Activated CD4-positive, alpha-beta T cell treated with anti-CD3 and anti-CD28 coated beads, Interleukin-2, amount 50 U/mL, for 1 hour (primary cell): ENCODE data around the gene TRUB2.
A peak's percentile ranks its signal among the peaks of the same experiment; 100 is the strongest.
"Not testable (repeated sequence)": the region's sequence is repeated elsewhere in the genome, so short reads cannot be mapped to it uniquely, and the experiment has no call there.

Source experiments
- DNase-seq: peaks from one replicate; pipeline ENCODE4 v3.0.0-alpha.2; 2020

TRUB2 gene

DNA sequence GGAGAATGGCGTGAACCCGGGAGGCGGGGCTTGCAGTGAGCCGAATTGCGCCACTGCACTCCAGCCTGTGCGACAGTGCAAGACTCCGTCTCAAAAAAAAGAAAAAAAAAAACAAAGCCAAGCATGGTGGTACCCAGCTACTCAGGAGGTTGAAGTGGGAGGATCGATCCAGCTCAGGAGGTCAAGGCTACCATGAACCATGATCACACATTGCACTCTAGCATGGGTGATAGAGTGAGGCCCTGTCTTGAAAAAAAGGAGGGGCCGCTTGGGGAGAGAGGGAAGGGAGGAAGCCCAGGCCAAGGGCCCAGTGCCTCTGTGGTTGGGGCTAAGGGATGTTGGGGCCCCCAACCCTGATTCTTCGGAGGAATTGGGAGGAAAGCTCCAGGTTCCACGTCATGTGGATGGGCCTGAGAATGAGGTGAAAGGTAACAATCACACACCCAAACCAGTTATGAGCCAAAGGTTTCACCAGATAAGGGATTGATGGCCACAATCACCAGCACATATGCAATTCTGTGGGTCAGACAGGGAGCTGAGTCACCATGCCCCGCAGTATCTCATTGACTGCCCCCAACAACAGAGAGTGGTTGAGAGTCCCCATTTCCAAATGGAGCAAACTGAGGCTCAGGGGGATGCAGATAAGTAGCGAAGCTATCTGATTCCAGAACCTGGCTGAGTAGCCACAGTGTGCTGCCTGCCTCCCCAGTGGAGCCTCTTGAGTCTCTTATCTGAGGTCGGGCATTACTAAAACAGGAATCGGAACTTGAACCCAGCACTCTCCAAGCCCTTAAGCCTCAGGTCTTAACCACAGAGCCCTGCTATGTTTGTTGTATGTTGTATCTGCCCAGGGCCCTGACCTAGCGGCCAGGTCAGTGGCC is 25.7 kb downstream of the TRUB2 start:
- DNase-seq = no peak

DNA sequence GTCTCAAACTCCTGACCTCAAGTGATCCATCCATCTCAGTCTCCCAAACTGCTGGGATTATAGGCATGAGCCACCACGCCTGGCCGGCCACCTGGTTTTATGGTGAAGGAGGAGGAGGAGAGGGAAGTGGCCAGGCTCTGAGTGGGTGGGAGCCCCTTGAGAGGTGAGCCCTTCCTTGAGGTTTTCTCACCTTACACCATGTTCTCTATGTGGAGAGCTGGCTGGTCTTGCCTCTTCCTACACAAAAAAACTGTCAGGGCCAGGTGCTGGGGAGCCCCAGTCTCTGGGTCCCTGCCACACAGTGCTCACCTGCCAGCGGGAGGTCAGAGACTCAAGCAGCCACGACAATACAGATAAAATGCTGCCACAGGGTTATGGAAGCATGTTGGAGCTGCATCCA is 28.1 kb downstream of the TRUB2 start:
- no peak for DNase-seq

GRCh38 chr9:128293091-128293490 is 29.2 kb downstream of the TRUB2 start:
- no peak for DNase-seq

- DNase-seq = no peak
These were observed 30.2 kb downstream of the TRUB2 start for GRCh38 chr9:128292009-128292408.

GRCh38 chr9:128288273-128289004 is 33.8 kb downstream of the TRUB2 start:
- DNase-seq = no peak

GRCh38 chr9:128286440-128286839 is 35.8 kb downstream of the TRUB2 start:
- no peak for DNase-seq

- no peak for DNase-seq
These were observed 37.0 kb downstream of the TRUB2 start for GRCh38 chr9:128285033-128285784.

DNA sequence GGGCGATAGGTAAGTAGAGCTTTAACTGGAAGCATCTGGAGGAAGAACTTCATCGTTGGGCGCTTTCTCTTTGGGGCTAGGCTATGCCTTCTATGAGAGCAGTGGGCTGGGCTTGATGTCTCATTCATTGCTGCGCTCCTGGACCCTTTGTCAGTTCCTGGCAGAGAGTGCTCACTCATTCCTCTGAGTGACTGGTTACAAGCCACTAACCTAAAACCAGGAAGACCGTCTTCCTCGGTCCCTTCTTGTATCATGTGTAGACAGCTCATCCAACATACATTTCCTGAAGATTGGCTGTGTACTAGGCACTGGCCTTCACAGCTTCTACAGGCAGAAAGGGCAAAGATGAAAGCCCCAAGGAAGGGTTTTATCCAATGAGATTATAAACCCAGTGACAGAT is 39.7 kb downstream of the TRUB2 start:
- DNase-seq = no peak

- DNase-seq = no peak
These were observed 42.1 kb downstream of the TRUB2 start for GRCh38 chr9:128280084-128280622.

- not testable (repeated sequence) for DNase-seq
These were observed 42.9 kb downstream of the TRUB2 start for GRCh38 chr9:128279088-128280073.

GRCh38 chr9:128276574-128277270 is 45.5 kb downstream of the TRUB2 start:
- no peak for DNase-seq

GRCh38 chr9:128276008-128276573 is 46.2 kb downstream of the TRUB2 start, which contains the start of gene SWI5:
SWI5 (plus strand) TSS chr9:128276276.
- peak; percentile 100 for DNase-seq

DNA sequence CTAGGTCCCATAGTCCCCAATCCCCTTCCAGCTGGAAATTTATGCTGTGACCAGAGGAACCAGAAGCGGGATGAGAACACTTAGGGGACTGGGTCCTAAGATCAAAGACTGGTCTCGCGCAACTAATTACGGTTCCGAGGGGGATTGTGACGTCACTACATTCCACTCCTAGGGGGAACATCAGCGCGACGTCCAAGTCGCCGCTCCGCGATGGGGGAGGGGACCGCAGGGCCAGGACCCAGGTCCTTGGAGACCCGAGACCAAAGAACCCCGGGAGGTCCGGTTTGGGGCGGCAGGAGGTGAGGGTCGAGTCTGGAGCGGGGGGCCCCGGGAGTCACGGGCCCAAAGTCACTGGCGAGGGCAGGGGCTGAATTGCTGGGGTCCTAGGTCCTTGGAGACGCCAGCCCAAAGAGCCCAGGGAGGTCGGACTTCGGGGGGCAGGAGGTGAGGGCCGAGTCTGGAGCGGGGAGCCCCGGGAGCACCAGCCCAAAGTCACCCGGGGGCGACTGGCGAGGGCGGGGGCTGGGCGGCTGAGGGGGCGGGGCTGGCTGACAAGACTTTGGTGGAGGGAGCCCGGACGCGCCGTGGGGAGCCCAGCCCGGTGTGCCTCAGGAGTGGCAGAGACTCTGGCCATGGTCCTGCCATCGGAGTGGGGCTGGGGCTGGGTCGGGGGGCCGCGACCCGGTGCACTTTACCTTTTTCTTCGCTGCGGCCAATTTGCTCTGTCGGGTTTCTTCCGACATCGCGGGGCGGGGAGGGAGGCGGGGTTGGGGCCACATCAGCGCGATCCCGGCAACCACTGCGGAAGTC is 46.8 kb downstream of the TRUB2 start, which contains the start of gene GOLGA2:
TSS of gene GOLGA2 (minus strand) at position 810 of the 810 bp plus-strand sequence. CDS start at position 779, 31 bp downstream.
- DNase-seq = no peak

- no peak for DNase-seq
These were observed 48.0 kb downstream of the TRUB2 start for GRCh38 chr9:128274245-128274644.

DNA sequence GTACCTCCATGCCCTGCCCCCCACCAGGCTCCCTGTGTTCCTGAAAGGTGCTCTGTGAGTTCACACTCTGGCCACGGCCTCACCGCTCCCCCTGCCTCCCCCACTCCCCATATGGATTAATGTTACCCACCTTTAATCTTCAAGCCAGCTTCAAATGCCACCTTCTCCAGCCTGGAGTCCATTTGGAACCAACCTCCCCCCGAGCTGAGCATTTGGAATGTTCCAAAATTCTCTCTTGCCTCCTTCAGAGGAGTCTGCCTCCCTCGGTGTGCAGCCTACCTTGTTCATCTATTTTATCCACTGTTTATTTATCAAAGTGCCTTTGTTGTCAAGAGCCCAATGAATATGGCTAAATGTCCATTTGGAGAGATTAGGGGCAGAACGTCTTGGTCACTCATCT is 50.7 kb downstream of the TRUB2 start:
- DNase-seq = no peak

GRCh38 chr9:128271112-128271511 is 51.1 kb downstream of the TRUB2 start:
- DNase-seq = no peak

- DNase-seq = no peak
These were observed 55.2 kb downstream of the TRUB2 start for GRCh38 chr9:128266868-128267590.

GRCh38 chr9:128265348-128265847 is 56.8 kb downstream of the TRUB2 start:
- no peak for DNase-seq

GRCh38 chr9:128262687-128263086 is 59.6 kb downstream of the TRUB2 start:
- DNase-seq = no peak
